ENCODE data around the gene RAB29. TPM values are rescaled to one million over a fixed set of nuclear protein-coding genes. Genes with fewer than 3 reads are reported as not detected.

RAB29 gene
- total and polyA plus RNA-seq, 9 of the 15 experiments (the other 6 are each of a cell fraction or from before 2014, with no cell fraction given), result 6.3 to 17.6 (median 8.0) TPM

DNA sequence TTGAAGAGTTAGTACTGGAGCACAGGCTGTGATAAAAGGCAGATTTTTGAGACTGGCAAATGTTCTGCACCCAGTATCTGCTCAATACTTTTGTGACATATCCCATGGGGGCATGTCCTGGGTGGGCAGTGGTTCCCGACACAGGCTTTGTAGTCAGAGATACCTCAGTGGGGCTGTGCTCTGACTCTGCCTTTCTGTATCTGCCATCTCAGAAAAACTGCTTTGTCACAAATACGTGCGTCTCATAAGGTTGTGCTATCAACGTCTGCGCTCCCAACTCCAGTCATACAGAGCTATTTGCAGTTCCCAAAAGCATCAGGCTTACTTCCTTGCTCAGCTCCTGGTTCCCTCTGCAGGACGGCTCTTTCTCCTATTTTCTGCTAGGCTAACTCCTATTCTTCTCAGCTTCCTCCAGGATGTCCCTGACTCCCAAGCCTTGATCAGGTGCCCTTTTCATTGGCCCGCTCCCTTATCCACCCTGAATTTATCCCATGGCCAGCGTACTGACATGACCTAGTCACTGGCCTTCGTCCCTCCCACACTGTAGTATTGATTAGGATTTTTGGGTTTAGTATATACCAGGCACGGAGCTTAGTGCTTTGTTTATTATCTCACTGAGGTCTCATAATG, 12.1 kb upstream of the RAB29 start (continued):
- no peak for TF ChIP-seq IRF2 (CRISPR knock-in tag; IDR thresholded peaks at IDR 0.05)
- TF ChIP-seq FOXA3 (CRISPR knock-in tag; conservative IDR thresholded peaks at IDR 0.05 in 1 of 2, IDR thresholded peaks at IDR 0.05 in 1 of 2), result no peak
- no peak for TF ChIP-seq ZNF41 (CRISPR knock-in tag; conservative IDR thresholded peaks at IDR 0.05)
- peak; percentile 50 for TF ChIP-seq RBBP5 (IDR thresholded peaks at IDR 0.05; ENCODE audit: borderline replicate concordance, insufficient read depth, low read length, poor library complexity, severe bottlenecking)
- no peak; the same call in 1 of the 2 replicates for TF ChIP-seq ZEB2 (IDR thresholded peaks at IDR 0.05)
- no peak for TF ChIP-seq CAMTA2 (CRISPR knock-in tag; conservative IDR thresholded peaks at IDR 0.05)
- TF ChIP-seq ZNF668 (CRISPR knock-in tag; IDR thresholded peaks at IDR 0.05), result peak; percentile 29; the same call in 1 of the 2 replicates
- TF ChIP-seq MYNN (IDR thresholded peaks at IDR 0.05), result no peak
- TF ChIP-seq MYNN (CRISPR knock-in tag; IDR thresholded peaks at IDR 0.05), result no peak
- TF ChIP-seq CHD4 (IDR thresholded peaks at IDR 0.05; ENCODE audit: insufficient read depth, insufficient replicate concordance, low read depth, low read length, poor library complexity, severe bottlenecking), result no peak
- TF ChIP-seq ETV6 (IDR thresholded peaks at IDR 0.05; ENCODE audit: borderline replicate concordance in 1 of 2, low read depth in 2 of 2, low read length in 1 of 2), result no peak
- no peak for TF ChIP-seq ETV6 (CRISPR knock-in tag; IDR thresholded peaks at IDR 0.05; ENCODE audit: borderline replicate concordance)
- peak in 1 of 2 experiments; percentile 20; a peak in 1 of 4 replicates for TF ChIP-seq TRIM24 (IDR thresholded peaks at IDR 0.05)
- TF ChIP-seq ZKSCAN1 (IDR thresholded peaks at IDR 0.05; ENCODE audit: low read depth, low read length), result no peak
- TF ChIP-seq CHD1 (IDR thresholded peaks at IDR 0.05; ENCODE audit: low read length), result no peak
- no peak for TF ChIP-seq NFE2L1 (tag; IDR thresholded peaks at IDR 0.05; ENCODE audit: borderline replicate concordance, low read depth)
- TF ChIP-seq HDAC8 (tag; IDR thresholded peaks at IDR 0.05), result no peak
- no peak for TF ChIP-seq MYC (IDR thresholded peaks at IDR 0.05; ENCODE audit: low read depth, low read length)
- no peak for TF ChIP-seq MYC (CRISPR knock-in tag; IDR thresholded peaks at IDR 0.05; ENCODE audit: borderline replicate concordance, low read depth)
- TF ChIP-seq EP300 (IDR thresholded peaks at IDR 0.05; ENCODE audit: low read length), result peak; percentile 46; the same call in 1 of the 2 replicates
- no peak for TF ChIP-seq PURB (CRISPR knock-in tag; IDR thresholded peaks at IDR 0.05; ENCODE audit: low read depth)
- TF ChIP-seq TAF1 (IDR thresholded peaks at IDR 0.05; ENCODE audit: control insufficient read depth, extremely low read depth, insufficient read depth, low read length, severe bottlenecking), result no peak
- TF ChIP-seq, protein P1, sequence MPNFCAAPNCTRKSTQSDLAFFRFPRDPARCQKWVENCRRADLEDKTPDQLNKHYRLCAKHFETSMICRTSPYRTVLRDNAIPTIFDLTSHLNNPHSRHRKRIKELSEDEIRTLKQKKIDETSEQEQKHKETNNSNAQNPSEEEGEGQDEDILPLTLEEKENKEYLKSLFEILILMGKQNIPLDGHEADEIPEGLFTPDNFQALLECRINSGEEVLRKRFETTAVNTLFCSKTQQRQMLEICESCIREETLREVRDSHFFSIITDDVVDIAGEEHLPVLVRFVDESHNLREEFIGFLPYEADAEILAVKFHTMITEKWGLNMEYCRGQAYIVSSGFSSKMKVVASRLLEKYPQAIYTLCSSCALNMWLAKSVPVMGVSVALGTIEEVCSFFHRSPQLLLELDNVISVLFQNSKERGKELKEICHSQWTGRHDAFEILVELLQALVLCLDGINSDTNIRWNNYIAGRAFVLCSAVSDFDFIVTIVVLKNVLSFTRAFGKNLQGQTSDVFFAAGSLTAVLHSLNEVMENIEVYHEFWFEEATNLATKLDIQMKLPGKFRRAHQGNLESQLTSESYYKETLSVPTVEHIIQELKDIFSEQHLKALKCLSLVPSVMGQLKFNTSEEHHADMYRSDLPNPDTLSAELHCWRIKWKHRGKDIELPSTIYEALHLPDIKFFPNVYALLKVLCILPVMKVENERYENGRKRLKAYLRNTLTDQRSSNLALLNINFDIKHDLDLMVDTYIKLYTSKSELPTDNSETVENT (CRISPR knock-in tag; IDR thresholded peaks at IDR 0.05), result peak; percentile 38; the same call in 1 of the 2 replicates
- TF ChIP-seq NR2C2 (CRISPR knock-in tag; IDR thresholded peaks at IDR 0.05), result no peak
- TF ChIP-seq NR2C2 (tag; IDR thresholded peaks at IDR 0.05), result no peak

Data from K562 (cell line).